Measurements from ENCODE around the gene PLEKHG3. TPM values are rescaled to one million over a fixed set of nuclear protein-coding genes. Genes with fewer than 3 reads are reported as not detected.
A peak's percentile ranks its signal among the peaks of the same experiment; 100 is the strongest.
"Not testable (repeated sequence)": the region's sequence is repeated elsewhere in the genome, so short reads cannot be mapped to it uniquely, and the experiment has no call there.

The PLEKHG3 gene
- total RNA-seq, 2 donors from 2014 or later = 78.8 to 106 TPM

GRCh38 chr14:64688031-64688430 lies 16.2 kb upstream of the PLEKHG3 start:
- Histone ChIP-seq H3K9ac (ENCODE audit: low read depth in 2 of 2, low read length in 2 of 2) (no peak overlapping the region), H3K27ac (no peak overlapping the region), H3K4me3 (no peak overlapping the region), H3K9me3 (no peaks in the 10 kb centered on the region), H3K36me3 (no peaks in the 10 kb centered on the region), H3K27me3 (no peaks in the 10 kb centered on the region), H3K4me1 (peaks cover 3% of the 10 kb centered on the region)
- intact Hi-C loops (cut with DNase I) = no loop called here
- no peak for TF ChIP-seq CTCF (IDR thresholded peaks at IDR 0.05)
- no peak for DNase-seq

GRCh38 chr14:64688811-64689281 lies 15.4 kb upstream of the PLEKHG3 start:
- no peaks in the 10 kb centered on the region for H3K27me3 ChIP-seq
- H3K4me3 ChIP-seq = no peak overlapping the region
- H3K36me3 ChIP-seq = no peaks in the 10 kb centered on the region
- no peaks in the 10 kb centered on the region for H3K9me3 ChIP-seq
- H3K4me1 ChIP-seq = peaks cover 3% of the 10 kb centered on the region
- peak overlapping the region; percentile 5 for H3K27ac ChIP-seq
- H3K9ac ChIP-seq (ENCODE audit: low read depth in 2 of 2, low read length in 2 of 2) = peak overlapping the region in 1 of 2 donors; percentile 3
- DNase-seq = peak; percentile 59
- no peak for TF ChIP-seq CTCF (IDR thresholded peaks at IDR 0.05)
- intact Hi-C loops (cut with DNase I) = no loop called here

- TF ChIP-seq CTCF (IDR thresholded peaks at IDR 0.05) = no peak
- H3K9me3 ChIP-seq = no peaks in the 10 kb centered on the region
- H3K27ac ChIP-seq = peak overlapping the region; percentile 5
- H3K9ac ChIP-seq (ENCODE audit: low read depth in 2 of 2, low read length in 2 of 2) = peak overlapping the region in 1 of 2 donors; percentile 3
- peaks cover 3% of the 10 kb centered on the region for H3K4me1 ChIP-seq
- no peak overlapping the region for H3K4me3 ChIP-seq
- H3K27me3 ChIP-seq = no peaks in the 10 kb centered on the region
- H3K36me3 ChIP-seq = no peaks in the 10 kb centered on the region
- intact Hi-C loops (cut with DNase I) = no loop called here
- DNase-seq = no peak
Measured at GRCh38 chr14:64689289-64689688, 14.9 kb upstream of the PLEKHG3 start.

- intact Hi-C loops (cut with DNase I); H3K27ac ChIP-seq; H3K36me3 ChIP-seq; H3K9me3 ChIP-seq; H3K4me1 ChIP-seq; H3K9ac ChIP-seq (ENCODE audit: low read depth in 2 of 2, low read length in 2 of 2); DNase-seq; H3K27me3 ChIP-seq; H3K4me3 ChIP-seq: not testable (repeated sequence)
Measured at GRCh38 chr14:64690607-64691006, 13.6 kb upstream of the PLEKHG3 start.

- H3K27me3 ChIP-seq = no peaks in the 10 kb centered on the region
- no peak overlapping the region for H3K27ac ChIP-seq
- H3K9me3 ChIP-seq = no peaks in the 10 kb centered on the region
- intact Hi-C loops (cut with DNase I) = no loop called here
- H3K4me3 ChIP-seq = no peak overlapping the region
- no peak for DNase-seq
- no peak overlapping the region for H3K9ac ChIP-seq (ENCODE audit: low read depth in 2 of 2, low read length in 2 of 2)
- no peaks in the 10 kb centered on the region for H3K36me3 ChIP-seq
- no peak for TF ChIP-seq CTCF (IDR thresholded peaks at IDR 0.05)
- H3K4me1 ChIP-seq = peaks cover 5% of the 10 kb centered on the region
Measured at GRCh38 chr14:64691376-64691775, 12.8 kb upstream of the PLEKHG3 start.

- Histone ChIP-seq H3K9me3 (no peaks in the 10 kb centered on the region), H3K4me1 (peaks cover 8% of the 10 kb centered on the region), H3K9ac (ENCODE audit: low read depth in 2 of 2, low read length in 2 of 2) (no peak overlapping the region), H3K27me3 (no peaks in the 10 kb centered on the region), H3K27ac (no peak overlapping the region), H3K36me3 (no peaks in the 10 kb centered on the region), H3K4me3 (no peak overlapping the region)
- TF ChIP-seq CTCF (IDR thresholded peaks at IDR 0.05) = no peak
- intact Hi-C loops (cut with DNase I) = no loop called here
- peak; percentile 66 for DNase-seq
Measured at GRCh38 chr14:64692189-64692985, 11.8 kb upstream of the PLEKHG3 start.
